DND-41 (cell line): ENCODE measurements around the gene SMIM44.

Source experiments
- EZH2 ChIP-seq: IDR thresholded peaks from 3 replicates; pipeline ENCODE4 v1.6.1; 2012; ENCODE audit warnings: borderline replicate concordance, low read depth, mild to moderate bottlenecking, moderate library complexity, low read length, inconsistent platforms; ENCODE audit not compliant: severe bottlenecking
- TF ChIP-seq, protein P1 (sequence below): IDR thresholded peaks from 2 replicates; pipeline ENCODE4 v1.5.1; 2012; ENCODE audit warnings: borderline replicate concordance, low read length, moderate library complexity, mild to moderate bottlenecking; ENCODE audit not compliant: poor library complexity, severe bottlenecking; ENCODE audit errors: extremely low read depth

DNA sequence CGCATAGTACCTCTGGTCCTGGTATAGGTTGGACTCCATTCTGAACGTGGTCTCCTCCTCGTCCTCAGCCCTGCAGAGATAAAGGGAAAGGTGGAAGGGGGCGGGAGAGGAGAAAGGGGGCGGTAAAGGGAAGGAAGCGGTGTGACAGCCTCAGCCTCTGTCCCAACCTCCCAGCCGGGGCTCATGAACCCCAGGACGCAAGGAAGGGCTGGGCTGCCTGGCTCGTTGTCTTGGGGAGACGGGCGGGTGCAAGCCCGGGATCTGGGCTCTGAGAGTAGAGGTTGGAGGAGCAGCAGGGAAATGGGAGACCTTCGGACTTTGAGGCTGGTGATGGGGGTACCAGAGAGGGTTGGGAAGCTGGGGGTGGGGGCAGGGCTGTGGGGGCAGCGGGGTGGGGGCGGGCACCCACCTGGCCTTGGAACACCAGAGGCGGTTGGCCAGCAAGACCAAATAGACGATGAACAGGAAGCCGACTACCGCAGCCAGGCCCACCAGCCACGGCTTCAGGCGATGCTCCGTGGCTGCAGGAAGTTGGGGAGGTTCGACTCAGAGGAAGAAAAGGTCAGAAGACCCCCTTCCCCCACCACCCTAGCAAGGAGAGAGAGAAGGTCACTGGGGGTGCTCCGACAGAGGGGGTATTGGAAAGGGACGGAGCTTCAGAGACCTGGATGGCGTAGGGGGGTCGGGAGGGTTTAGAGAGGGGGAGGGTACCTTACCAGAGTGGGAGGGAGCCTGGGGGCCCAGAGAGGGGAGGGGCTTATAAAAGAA is 4.6 kb downstream of the SMIM44 start:
- TF ChIP-seq, protein P1, sequence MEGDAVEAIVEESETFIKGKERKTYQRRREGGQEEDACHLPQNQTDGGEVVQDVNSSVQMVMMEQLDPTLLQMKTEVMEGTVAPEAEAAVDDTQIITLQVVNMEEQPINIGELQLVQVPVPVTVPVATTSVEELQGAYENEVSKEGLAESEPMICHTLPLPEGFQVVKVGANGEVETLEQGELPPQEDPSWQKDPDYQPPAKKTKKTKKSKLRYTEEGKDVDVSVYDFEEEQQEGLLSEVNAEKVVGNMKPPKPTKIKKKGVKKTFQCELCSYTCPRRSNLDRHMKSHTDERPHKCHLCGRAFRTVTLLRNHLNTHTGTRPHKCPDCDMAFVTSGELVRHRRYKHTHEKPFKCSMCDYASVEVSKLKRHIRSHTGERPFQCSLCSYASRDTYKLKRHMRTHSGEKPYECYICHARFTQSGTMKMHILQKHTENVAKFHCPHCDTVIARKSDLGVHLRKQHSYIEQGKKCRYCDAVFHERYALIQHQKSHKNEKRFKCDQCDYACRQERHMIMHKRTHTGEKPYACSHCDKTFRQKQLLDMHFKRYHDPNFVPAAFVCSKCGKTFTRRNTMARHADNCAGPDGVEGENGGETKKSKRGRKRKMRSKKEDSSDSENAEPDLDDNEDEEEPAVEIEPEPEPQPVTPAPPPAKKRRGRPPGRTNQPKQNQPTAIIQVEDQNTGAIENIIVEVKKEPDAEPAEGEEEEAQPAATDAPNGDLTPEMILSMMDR = peak; percentile 10
- no peak for TF ChIP-seq EZH2
